Keratinocyte (primary cell): ENCODE data around the gene PRRC2C. TPM values are rescaled to one million over a fixed set of nuclear protein-coding genes. Genes with fewer than 3 reads are reported as not detected.

ENCODE experiments used
- DNase-seq: peaks from one replicate; pipeline ENCODE4 v3.0.0-alpha.2; 2011; ENCODE audit warnings: low read depth, missing footprints, low spot score
- FAIRE-seq: peaks from 2 replicates; lab custom pipeline; 2011; peaks lifted over from hg19 to GRCh38; lab: Jason Lieb, UNC
- H2AFZ ChIP-seq: 2 replicates; pipeline ENCODE4 v1.6.0; 2012; ENCODE audit warnings: low read length, control low read depth, inconsistent platforms; ENCODE audit not compliant: control insufficient read depth
- H3K27ac ChIP-seq: 2 replicates; pipeline ENCODE4 v1.5.1; 2011; ENCODE audit warnings: low read length; ENCODE audit not compliant: control insufficient read depth, insufficient read depth
- H3K27me3 ChIP-seq: 3 replicates; pipeline ENCODE4 v1.6.0; 2011; ENCODE audit warnings: low read length; ENCODE audit not compliant: control insufficient read depth, insufficient read depth; ENCODE audit errors: extremely low read depth
- H3K36me3 ChIP-seq, 2 experiments: 2 replicates in 1 of 2; 3 replicates in 1 of 2; pipeline ENCODE4 v1.5.1; 2011; ENCODE audit warnings: low read length in 2 of 2, mild to moderate bottlenecking in 1 of 2; ENCODE audit not compliant: control insufficient read depth in 2 of 2, insufficient read depth in 2 of 2; ENCODE audit errors: extremely low read depth in 1 of 2
- H3K4me1 ChIP-seq: 3 replicates; pipeline ENCODE4 v1.5.1; 2011; ENCODE audit warnings: low read length; ENCODE audit not compliant: control insufficient read depth, insufficient read depth; ENCODE audit errors: extremely low read depth
- H3K4me2 ChIP-seq: 3 replicates; pipeline ENCODE4 v1.6.0; 2011; ENCODE audit warnings: low read depth, low read length; ENCODE audit not compliant: control insufficient read depth, insufficient read depth; ENCODE audit errors: extremely low read depth
- H3K4me3 ChIP-seq, 3 experiments: fragments of 200-600 bp in 1 of 3; sonication (generic) in 1 of 3; 2 replicates in 2 of 3; 3 replicates in 1 of 3; pipeline ENCODE4 v1.5.1; 2011 to 2016; ENCODE audit warnings: low read length in 3 of 3, mild to moderate bottlenecking in 3 of 3, control low read depth in 2 of 3, inconsistent platforms in 1 of 3, low read depth in 1 of 3, mixed read lengths in 1 of 3, mixed run types in 1 of 3, moderate library complexity in 1 of 3; ENCODE audit not compliant: control insufficient read depth in 2 of 3, insufficient read depth in 2 of 3; ENCODE audit errors: extremely low read depth in 1 of 3
- H3K79me2 ChIP-seq: 2 replicates; pipeline ENCODE4 v1.6.0; 2012; ENCODE audit warnings: low read length; ENCODE audit not compliant: control insufficient read depth, insufficient read depth
- H3K9ac ChIP-seq: 3 replicates; pipeline ENCODE4 v1.6.0; 2011; ENCODE audit warnings: low read length; ENCODE audit not compliant: control insufficient read depth, insufficient read depth; ENCODE audit errors: extremely low read depth
- H3K9me1 ChIP-seq: 3 replicates; pipeline ENCODE4 v1.6.0; 2011; ENCODE audit warnings: low read length; ENCODE audit not compliant: control insufficient read depth, insufficient read depth; ENCODE audit errors: extremely low read depth
- H3K9me3 ChIP-seq: 2 replicates; pipeline ENCODE4 v1.5.1; 2012; ENCODE audit warnings: low read depth, low read length; ENCODE audit not compliant: control insufficient read depth
- H4K20me1 ChIP-seq: 3 replicates; pipeline ENCODE4 v1.6.0; 2011; ENCODE audit warnings: low read length; ENCODE audit not compliant: control insufficient read depth, insufficient read depth; ENCODE audit errors: extremely low read depth
- CTCF ChIP-seq, 3 experiments: IDR thresholded peaks in 1 of 3; conservative IDR thresholded peaks in 1 of 3; optimal IDR thresholded peaks in 1 of 3; 2 replicates in 2 of 3; 3 replicates in 1 of 3; pipeline versions ENCODE3 to v1.5.1; 2011; ENCODE audit warnings: low read length in 3 of 3, mild to moderate bottlenecking in 3 of 3, moderate library complexity in 2 of 3, control low read depth in 1 of 3, inconsistent platforms in 1 of 3; ENCODE audit not compliant: insufficient read depth in 2 of 3; ENCODE audit errors: extremely low read depth in 1 of 3
- EZH2 ChIP-seq: IDR thresholded peaks from one replicate; pipeline ENCODE4 v1.6.1; 2012; ENCODE audit warnings: inconsistent platforms, mild to moderate bottlenecking, low read length, moderate library complexity
- dilution Hi-C: fragments of 300-500 bp; cut with MboI; formaldehyde crosslinking; loops from one replicate; pipeline ENCODE4 v1.7.0; 2020; ENCODE audit warnings: low sequenced_read_pairs; ENCODE audit not compliant: extremely low pct_ligation_motif_present
- polyA plus RNA-seq, 5 experiments: library from polyadenylated mRNA; depleted of rRNA in 3 of 5; stranded (reverse) in 3 of 5; stranded (forward) in 1 of 5; unstranded in 1 of 5; fragments of >200 nt; gene quantifications; 1 replicate in 1 of 5; 2 replicates in 3 of 5; 3 replicates in 1 of 5; pipeline versions ENCODE4 v1.2.1 to v1.2.3, GENCODE V29; 2011 to 2012; ENCODE audit warnings: missing spikeins in 2 of 5, low read depth in 1 of 5, low replicate concordance in 1 of 5

PRRC2C gene
- polyA plus RNA-seq, 1 donor (not counting 4 experiments of a cell fraction or from before 2014, with no cell fraction given), result 88.6 TPM

GRCh38 chr1:171455967-171456366 is 29.4 kb upstream of the PRRC2C start:
- H3K9me3 ChIP-seq, result no peaks in the 10 kb centered on the region
- no peaks in the 10 kb centered on the region for H3K27me3 ChIP-seq
- no peak overlapping the region for H3K4me3 ChIP-seq
- dilution Hi-C loops, result no loop called here
- no peaks in the 10 kb centered on the region for H3K36me3 ChIP-seq
- no peak overlapping the region for H3K27ac ChIP-seq
- no peak overlapping the region for H3K4me2 ChIP-seq
- no peak for TF ChIP-seq CTCF (optimal IDR thresholded peaks at IDR 0.05 in 1 of 3, IDR thresholded peaks at IDR 0.05 in 1 of 3, conservative IDR thresholded peaks at IDR 0.05 in 1 of 3; ENCODE audit: extremely low read depth in 1 of 3, insufficient read depth in 2 of 3, low read length in 3 of 3)
- H3K79me2 ChIP-seq, result no peaks in the 10 kb centered on the region
- no peaks in the 10 kb centered on the region for H3K9me1 ChIP-seq
- DNase-seq (no peak), FAIRE-seq (no peak)
- no peak overlapping the region for H2AFZ ChIP-seq
- H3K9ac ChIP-seq, result no peak overlapping the region
- H3K4me1 ChIP-seq, result no peaks in the 10 kb centered on the region
- H4K20me1 ChIP-seq, result no peaks in the 10 kb centered on the region

GRCh38 chr1:171457412-171457811 is 27.9 kb upstream of the PRRC2C start:
- Histone ChIP-seq H3K9me3 (no peaks in the 10 kb centered on the region), H4K20me1 (no peaks in the 10 kb centered on the region), H3K4me3 (no peak overlapping the region), H2AFZ (no peak overlapping the region), H3K4me1 (no peaks in the 10 kb centered on the region), H3K4me2 (no peak overlapping the region), H3K9ac (no peak overlapping the region), H3K27ac (no peak overlapping the region), H3K9me1 (no peaks in the 10 kb centered on the region), H3K27me3 (no peaks in the 10 kb centered on the region), H3K36me3 (no peaks in the 10 kb centered on the region), H3K79me2 (no peaks in the 10 kb centered on the region)
- FAIRE-seq, result no peak
- TF ChIP-seq CTCF (optimal IDR thresholded peaks at IDR 0.05 in 1 of 3, IDR thresholded peaks at IDR 0.05 in 1 of 3, conservative IDR thresholded peaks at IDR 0.05 in 1 of 3; ENCODE audit: extremely low read depth in 1 of 3, insufficient read depth in 2 of 3, low read length in 3 of 3) (no peak), EZH2 (no peak)
- DNase-seq, result no peak
- dilution Hi-C loops, result no loop called here
